NCI-H526 (cell line): Measurements from ENCODE around the gene GPRC5A.

Experiments used
- DNase-seq, 2 experiments: peaks; one replicate each; lab custom pipeline; 2025; lab: John Stamatoyannopoulos, UW

GPRC5A gene

DNA sequence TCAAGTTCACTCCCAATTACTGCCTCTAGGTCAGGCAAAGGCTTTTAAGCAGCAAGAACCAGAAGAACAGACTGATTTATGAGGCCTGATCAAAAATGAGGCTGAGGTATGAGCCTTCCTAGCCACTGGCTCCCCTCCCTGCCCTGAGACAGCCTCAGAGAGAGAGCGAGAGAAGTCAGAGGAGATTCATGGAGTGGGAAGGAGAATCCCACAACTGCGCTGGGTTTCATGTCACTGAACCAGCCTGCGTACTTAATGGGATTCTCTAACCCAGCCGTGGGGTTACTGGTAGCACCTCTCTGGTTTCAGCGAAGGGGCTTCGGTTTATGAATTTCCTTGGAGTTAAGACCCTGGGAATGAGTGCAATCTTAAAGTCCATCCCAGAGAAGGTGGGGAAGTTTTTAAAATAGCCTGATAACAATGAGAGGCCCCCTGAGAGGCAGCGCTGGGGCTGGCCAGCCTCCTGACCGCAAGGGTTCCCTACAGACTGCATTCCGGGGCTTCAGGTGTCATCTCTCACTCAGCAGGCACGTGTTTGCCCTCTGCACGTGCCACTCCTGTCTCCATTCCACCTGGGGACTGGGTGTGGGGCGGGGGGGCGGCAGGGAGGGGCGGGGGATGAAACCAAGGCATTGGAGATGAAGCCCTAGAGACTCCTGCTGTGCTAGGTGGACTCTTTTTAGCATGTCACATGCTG is 6.1 kb upstream of the GPRC5A start:
- DNase-seq, result peak; percentile 30 to 64

DNA sequence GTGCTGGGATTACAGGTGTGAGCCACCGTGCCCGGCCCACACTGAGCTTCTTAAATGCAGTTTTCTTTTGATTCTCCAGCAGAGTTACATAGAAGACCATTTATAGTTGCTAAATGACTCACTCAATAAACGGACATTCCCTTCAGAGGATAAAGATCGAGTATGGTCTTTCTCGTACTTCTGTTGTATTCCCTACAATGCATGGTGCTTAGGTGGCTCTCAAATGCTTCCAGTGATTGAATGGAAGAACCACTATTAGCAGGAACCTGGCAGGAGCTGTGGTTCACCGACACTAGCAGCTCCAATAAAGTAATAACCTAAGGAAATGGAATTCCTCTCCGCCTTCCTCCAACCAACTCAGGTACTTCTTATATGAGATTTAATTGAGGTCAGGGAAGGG is 3.9 kb upstream of the GPRC5A start:
- DNase-seq, result no peak

DNA sequence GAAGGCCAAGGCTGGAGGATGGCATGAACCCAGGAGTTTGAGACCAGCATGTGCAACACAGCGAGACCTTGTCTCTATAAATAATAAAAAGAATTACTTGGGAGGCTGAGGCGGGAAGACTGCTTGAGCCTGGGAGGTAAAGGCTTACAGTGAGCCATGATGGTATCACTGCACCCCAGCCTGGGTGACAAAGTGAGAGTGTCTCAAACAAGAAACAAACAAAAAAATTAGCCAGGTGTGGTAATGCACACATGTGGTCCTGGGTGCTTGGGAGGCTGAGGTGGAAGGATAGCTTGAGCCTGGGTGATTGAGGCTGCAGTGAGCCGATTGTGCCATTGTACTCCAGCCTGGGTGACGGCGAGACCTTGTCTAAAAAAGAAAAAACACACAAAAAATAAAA is 1.7 kb upstream of the GPRC5A start:
- DNase-seq, result no peak

DNA sequence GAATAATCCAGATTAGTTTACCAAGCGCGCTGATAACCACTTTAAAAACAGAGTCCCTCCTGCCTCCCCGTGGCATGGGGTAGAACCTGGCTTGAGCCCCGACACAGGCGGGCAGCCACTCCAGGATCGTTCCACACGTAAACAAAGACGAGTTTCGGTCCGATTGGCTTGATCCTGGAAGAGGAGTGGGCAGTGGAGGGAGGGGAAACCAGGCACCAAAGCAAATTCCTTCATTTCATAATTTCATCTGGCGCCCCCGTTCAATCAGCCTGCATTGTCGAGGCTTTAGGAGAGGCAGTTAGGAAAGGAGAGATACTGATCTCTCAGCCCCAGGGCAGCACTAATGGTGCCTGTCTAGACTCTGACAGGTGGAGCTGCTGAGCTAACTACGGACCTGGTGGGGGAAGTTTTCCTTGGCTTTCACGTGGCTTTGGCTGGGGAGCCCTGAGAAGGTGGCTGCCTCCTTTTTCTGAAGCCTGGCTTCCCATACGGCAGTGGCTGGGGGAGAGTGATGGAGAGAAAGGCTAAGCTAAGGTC is 751 bp upstream of the GPRC5A start:
- DNase-seq, result peak; percentile 84 to 88

DNA sequence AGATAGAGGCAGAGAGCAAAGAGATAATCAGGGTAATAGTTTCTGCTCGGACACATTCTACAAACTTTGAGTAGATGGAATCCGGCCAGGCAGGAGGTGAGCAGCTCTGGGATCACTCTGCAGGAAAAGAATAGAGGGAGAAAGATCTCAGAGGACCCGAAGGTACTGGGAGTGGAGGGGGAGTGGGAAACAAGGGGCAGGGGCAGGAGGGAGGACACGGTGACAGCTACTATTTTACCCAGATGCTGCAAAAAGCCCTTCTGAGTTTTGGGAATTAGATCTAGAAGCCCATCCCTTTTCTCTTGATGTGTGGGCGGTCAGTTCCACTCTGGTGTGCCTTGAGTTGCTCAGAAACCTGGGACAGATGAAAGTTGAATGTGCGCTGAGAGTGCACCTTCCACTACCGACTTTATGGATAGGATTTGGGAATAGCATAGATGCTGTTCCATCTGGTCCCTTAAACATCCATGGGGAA is 556 bp downstream of the GPRC5A start:
- DNase-seq, result no peak

DNA sequence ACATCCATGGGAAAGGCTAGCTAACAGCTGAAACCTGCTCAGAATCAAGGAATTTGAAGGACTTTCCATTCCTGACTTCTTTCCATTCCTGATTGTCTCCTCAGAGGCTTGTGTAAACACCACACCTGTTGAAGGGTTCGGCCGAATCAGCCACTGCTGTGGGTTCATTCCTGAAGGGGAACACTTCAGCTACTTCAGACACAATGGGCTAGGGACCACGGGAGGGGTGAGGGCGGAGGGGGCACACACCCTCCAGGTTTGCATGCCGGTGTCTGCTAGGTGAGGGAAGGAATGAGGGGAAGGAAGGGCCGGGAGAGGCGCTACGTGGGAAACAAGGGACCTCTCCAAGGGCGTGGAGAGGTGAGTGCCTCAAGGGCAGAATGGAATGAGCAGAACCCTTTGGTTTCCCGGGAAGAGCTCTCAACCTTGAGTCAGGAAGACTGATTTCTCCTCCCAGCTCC is 1.3 kb downstream of the GPRC5A start:
- no peak for DNase-seq

DNA sequence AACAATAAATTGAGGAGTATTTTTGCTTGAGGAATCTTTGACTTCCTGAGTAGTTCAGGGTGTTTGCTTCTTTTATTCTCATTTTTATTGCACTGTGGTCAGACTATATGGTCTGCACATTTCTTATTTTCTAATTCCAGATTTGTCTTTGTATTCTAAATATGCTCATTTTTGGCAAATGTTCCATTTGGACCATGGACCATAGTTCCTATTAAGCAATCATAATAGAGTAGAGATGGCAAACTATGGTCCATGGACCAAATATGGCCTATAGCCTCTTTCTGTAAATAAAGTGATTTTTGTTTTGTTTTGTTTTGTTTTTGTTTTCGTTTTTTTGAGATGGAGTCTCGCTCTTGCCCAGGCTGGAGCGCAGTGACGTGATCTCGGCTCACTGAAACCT is 2.1 kb downstream of the GPRC5A start:
- DNase-seq, result no peak

DNA sequence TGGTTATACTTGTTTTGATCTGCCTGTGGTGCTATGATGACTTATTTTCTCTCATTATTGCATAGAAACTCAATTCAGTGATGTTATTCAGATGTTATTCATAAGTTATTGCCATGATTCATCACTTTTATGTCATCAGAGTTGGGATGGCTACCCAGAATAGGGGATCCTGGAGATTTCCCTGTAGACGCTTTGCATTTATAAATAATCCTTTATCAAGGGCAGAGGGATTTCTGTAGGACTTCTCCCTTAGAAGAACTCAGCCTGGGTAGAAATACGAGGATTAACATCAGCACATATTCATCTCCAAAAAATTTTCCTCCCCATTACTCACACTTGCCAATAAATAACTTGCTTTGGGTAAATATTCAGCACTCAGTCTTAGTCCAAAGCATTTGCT is 4.9 kb downstream of the GPRC5A start:
- no peak for DNase-seq

DNA sequence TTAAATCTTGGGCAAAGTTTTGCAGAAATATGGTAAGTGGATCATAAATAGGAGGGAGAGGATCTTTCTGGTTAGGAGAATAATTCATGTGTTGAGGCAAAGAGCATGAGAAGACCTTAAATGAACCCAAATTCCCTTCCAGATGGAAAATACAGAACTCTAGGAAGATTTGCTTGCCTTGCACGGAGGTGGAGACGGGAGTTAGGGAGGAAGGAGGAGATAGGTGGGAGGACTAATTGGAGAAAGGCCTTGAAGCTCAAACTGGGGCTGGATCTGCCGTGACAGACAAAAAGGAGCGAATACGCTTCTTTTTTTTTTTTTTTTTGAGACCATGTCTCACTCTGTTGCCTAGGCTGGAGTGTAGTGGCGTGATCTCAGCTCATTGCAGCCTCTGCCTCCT is 5.9 kb downstream of the GPRC5A start:
- DNase-seq, result no peak

DNA sequence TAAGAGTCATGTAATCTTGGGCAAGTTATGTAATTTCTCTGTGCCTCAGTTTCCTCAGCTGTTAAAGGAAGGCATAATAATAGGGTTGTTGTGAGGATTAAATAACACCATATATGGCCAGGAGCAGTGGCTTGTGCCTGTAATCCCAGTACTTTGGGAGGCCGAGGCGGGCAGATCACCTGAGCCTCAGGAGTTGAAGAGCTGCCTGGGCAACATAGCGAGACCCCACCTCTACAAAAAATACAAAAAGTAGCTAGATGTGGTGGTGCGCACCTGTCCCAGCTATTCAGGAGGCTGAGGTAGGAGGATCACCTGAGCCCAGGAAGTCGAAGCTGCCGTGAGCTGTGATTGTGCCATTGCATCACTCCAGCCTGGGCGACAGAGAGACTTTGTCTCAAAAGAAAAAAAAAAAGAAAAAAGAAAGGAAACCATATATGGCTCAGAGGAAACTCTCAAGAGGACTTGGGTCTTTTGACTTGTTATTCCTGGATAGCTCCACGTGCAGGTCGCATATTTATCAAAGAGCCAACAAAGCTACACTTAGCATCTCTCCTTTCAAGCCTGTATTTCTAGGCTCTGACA is 6.9 kb downstream of the GPRC5A start:
- DNase-seq, result no peak

DNA sequence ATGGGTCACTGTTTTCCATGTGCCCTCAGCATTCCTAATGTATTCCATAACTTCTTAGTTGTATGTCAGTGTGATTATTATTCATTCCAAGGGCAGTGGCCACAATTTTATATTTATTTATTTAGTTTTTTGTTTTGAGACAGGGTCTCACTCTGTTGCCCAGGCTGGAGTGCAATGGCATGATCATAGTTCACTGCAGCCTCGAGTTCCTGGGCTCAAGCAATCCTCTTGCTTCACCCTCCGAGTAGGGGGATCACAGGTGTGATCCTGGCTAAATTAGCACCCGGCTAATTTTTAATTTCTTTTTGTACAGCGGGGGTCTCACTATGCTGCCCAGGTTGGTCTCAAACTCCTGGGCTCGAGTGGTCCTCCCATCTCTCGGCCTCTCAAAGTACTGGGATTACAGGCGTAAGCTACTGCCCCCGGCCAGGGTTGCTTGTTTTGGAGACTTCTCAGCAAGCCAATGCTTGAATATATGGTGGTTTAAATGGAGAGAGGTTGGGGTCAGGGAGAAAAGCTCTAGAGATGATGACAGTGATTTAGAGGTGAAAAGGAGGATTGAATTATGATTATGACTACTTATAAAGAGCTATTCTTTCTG is 7.6 kb downstream of the GPRC5A start:
- no peak for DNase-seq

DNA sequence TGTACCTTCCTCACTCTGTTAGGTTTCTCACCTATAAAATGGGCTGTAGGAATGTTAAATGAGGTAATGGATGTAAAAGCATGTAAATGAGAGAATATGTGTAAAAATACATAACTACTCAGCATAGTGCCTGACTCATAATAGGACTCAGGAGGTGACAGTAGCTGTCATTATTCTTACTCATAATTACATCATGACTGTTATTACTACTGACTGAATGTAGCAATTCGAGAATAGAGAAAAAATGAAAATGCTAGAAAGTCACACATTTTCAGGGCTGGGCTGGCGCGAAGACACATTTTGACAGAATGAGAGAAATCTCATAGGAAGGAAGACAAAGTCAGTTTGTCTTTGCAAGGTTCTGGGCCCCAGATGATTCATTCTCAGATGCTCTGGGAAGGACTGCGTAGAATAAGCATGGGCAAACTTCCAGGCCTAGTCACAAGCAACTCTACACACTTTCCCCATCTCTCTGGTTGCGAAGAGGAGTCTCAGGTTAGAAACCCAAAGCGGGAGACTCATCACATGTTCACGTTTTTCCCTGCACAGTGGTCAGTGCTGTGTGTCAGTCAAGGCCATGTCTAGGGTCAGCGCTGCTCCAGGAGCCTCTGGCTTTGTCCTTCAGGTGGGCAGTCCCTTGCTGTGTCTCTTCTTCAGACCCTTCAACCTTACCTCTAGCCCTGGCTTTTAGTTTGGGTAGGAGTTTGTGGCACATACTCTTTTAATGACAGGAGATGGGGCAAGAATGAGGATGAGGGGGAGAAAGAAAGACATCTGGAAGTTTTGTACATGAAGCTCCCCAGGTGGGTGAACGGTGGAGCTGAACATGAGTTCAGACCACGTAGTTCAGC is 8.4 kb downstream of the GPRC5A start:
- no peak for DNase-seq

DNA sequence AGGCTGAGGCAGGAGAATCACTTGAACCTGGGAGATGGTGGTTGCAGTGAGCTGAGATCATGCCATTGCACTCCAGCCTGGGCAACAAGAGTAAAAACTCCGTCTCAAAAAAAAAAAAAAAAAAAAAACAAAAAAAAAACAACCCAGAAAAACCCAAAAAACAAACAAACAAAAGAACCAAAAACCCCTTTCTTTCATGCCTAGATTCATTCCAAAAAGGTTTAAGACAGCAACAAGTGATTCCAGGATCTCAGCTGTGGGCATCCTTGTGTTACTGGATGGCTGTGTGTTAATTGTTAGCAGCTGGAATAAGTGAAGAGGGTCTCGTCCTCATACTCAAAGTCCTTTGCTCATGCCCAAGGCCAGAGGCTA is 9.4 kb downstream of the GPRC5A start:
- DNase-seq, result no peak

DNA sequence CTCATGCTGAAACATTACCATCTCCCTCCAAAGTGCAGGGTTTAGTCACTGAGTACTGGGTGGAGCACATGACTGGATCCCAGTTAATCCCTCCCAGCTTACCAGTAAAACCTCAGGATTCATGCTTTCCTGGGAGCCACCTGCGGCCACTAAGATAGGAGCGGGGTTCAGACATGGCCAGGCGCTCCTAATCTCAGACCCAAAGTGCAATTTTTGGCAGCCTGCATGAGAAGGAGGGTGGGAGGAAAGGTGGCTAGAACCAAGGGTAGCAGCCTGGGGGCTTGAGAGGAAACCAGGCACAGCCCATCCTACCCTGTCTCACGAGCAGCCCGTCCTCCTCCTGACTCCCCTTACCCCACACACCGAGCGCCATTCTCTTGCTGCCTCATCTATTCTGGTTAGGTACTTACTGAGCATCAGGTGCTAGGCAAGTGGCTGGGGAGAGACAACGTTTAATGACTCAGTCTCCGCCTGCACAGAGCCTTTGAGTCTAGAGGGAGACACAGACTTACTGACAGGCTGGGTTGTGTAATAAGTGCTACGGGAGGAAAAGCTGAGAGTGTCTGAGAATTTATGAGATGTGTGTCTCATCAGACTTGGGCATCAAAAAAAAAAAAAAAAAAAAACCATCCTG is 9.9 kb downstream of the GPRC5A start:
- no peak for DNase-seq

DNA sequence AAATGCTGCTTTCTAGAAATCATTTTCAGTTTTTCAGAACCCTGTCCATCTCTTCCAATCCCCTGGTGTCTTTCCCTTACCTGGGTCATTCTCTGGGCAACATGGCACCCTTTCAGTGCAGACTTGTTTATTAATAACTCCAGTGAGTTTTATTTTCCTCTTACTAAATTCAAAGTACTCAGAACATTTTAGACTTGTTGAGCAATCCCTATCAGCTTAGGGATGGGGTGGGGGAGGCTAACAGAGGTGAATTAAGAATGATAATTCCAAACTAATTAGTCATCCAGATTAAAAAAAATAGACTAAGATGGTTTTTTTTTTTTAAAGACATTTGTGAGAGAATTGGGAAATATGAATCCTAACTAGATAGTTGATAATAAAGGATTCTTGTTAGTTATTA is 10.7 kb downstream of the GPRC5A start:
- DNase-seq, result no peak

DNA sequence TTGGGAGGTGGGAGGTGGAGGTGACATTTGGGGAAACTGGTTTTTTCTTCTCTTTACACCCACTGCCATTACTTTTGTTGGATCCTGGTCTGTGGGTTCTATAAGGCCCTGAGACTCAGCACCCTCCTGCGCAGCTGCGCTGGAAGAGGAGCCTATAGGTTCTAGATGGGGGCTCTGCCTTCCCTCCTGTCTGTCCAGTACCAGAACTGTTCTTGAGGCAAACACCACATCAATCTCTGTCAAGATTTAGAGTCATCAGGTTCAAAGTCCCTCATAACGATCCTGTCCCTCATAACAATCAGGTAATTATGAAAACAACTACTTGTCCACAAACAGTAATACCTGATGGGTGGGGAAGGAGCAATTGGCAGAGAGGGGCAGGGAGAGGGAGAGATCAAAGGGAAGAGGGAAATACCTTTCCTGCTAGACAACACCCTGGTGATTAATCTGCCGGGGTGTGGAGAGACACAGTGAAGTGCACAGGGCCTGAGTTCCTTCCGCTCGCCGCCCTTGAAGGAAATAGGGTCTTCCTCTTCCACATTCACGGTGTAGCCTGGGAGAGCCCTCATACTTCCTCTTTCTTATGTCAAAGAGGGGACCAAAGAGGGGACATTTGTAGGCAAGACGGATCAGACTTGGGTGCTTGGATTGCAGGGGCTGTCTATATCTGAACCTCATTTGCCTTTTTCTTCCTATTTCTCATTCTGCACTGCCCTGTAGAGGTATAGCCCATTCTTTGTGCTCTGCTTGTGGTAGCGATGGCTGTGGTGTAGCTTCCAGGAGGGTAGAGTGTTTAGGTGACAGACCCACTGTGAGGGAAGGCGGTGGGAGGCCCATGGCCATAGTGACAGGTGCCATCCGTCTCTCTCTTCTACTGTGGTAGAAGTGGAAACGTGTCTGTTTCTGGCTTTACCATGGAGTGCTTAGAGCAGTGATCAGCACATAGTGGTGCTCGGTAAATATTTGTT is 12.6 kb downstream of the GPRC5A start:
- no peak for DNase-seq

DNA sequence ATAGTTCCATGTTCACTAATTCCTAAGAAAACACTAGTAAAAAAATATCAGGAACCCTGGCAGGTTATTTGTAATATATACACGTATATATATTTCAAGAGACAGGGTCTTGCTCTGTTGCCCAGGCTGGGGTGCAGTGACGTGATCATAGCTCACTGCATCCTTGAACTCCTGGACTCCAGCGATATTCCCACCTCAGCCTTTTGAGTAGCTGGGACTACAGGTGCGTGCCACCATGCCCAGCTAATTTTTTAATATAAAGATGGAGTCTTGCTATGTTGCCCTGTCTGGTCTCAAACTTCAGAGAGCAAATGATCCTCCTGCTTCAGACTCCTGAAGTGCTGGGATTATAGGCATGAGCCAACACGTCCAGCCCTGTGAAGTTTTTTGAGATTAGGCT is 16.2 kb downstream of the GPRC5A start:
- no peak for DNase-seq

DNA sequence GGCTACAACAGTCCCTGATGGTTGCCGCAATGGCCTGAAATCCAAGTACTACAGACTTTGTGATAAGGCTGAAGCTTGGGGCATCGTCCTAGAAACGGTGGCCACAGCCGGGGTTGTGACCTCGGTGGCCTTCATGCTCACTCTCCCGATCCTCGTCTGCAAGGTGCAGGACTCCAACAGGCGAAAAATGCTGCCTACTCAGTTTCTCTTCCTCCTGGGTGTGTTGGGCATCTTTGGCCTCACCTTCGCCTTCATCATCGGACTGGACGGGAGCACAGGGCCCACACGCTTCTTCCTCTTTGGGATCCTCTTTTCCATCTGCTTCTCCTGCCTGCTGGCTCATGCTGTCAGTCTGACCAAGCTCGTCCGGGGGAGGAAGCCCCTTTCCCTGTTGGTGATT is 16.9 kb downstream of the GPRC5A start:
- DNase-seq, result no peak

DNA sequence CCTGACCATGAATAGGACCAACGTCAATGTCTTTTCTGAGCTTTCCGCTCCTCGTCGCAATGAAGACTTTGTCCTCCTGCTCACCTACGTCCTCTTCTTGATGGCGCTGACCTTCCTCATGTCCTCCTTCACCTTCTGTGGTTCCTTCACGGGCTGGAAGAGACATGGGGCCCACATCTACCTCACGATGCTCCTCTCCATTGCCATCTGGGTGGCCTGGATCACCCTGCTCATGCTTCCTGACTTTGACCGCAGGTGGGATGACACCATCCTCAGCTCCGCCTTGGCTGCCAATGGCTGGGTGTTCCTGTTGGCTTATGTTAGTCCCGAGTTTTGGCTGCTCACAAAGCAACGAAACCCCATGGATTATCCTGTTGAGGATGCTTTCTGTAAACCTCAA is 17.3 kb downstream of the GPRC5A start:
- DNase-seq, result no peak

DNA sequence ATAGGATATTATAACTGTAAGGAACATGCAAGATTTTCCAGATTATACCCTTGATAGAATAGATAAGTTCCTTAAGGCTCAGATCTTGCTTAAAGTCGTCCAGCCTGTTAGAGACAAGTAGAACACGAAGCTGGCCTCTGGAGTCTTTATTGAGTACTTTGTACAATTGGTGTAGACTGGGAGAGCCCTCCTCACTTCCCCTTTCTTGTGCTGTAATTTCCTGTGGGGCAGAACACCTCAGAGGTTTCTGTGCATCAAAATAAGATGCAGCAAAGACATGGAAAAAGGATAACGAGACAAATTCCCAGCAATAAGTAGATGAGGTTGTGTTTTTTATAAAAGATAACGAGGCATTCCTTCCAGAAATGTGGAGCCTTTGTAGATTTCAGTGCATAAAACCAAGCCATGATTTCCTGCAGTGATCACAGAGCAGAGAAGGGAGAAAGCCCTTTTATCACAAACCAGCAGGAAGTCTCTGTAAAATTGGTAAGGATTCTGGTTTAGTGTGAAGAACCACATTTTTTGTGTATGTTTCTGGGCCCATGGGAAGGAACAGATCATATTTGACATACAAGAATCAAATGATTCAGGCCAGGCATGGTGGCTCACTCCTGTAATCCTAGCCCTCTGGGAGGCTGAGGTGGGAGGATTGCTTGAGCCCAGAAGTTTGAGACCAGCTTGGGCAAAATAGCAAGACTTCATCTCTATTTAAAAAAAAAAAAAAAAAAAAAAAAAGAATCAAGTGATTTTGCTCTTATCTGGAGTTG is 18.0 kb downstream of the GPRC5A start:
- no peak for DNase-seq
